HCT116 (cell line): ENCODE results near the gene RCAN2. TPM values are rescaled to one million over a fixed set of nuclear protein-coding genes. Genes with fewer than 3 reads are reported as not detected.

Experiments used
- ATAC-seq: fragments of 200-7000 bp; cut with Tn5 transposase; 2 replicates; pipeline ENCODE4 v1.9.1; 2020; ENCODE audit warnings: mild to moderate bottlenecking, moderate library complexity
- BruUV-seq: library from RNA; stranded (reverse); fragments of 400-500 nt; replicated peaks from 2 replicates; lab custom pipeline; 2021; lab: Mats Ljungman, UMichigan
- CTCF ChIA-PET: fragments of 300-600 bp; sonication (Branson Sonifier 250); formaldehyde crosslinking; loops from one replicate; lab custom pipeline; 2021; ENCODE audit warnings: antibody characterized with exemption; lab: Charles Lee
- POLR2A ChIA-PET: fragments of 300-600, 350-600 bp; sonication (Branson Sonifier 250); formaldehyde crosslinking; loops from one replicate; lab custom pipeline; 2021; ENCODE audit warnings: antibody characterized with exemption; lab: Charles Lee
- RAD21 ChIA-PET, 2 experiments: fragments of 300-600 bp; sonication (Branson Sonifier 250); formaldehyde crosslinking; loops; one replicate each; lab custom pipeline; 2023; ENCODE audit warnings: low total read pairs in 2 of 2; ENCODE audit not compliant: uncharacterized antibody in 2 of 2, unreplicated experiment in 2 of 2, low non-redundant PET in 1 of 2; lab: Charles Lee
- DNase-seq: peaks from one replicate; pipeline ENCODE4 v3.0.0-alpha.2; 2010; ENCODE audit warnings: low read depth, low spot score
- H2AFZ ChIP-seq: fragments of 200-600 bp; shearing (Covaris generic), sonication (generic); 2 replicates; pipeline ENCODE4 v1.6.1; 2017; ENCODE audit warnings: low read depth, mixed run types, mixed read lengths, antibody characterized with exemption, low read length; ENCODE audit not compliant: poor library complexity, severe bottlenecking
- H3K27ac ChIP-seq: 2 replicates; pipeline ENCODE4 v1.5.1; 2012; ENCODE audit warnings: low read depth, low read length
- H3K27me3 ChIP-seq: fragments of 200-600 bp; sonication (generic); 2 replicates; pipeline ENCODE4 v1.6.1; 2016; ENCODE audit warnings: mixed run types, low read length, mixed read lengths; ENCODE audit not compliant: insufficient read depth
- H3K36me3 ChIP-seq, 2 experiments: fragments of 200-500 bp in 1 of 2; fragments of 200-600 bp in 1 of 2; sonication (Bioruptor generic) in 1 of 2; sonication (generic) in 1 of 2; 2 replicates each; pipeline versions ENCODE4 v1.5.1 to v1.6.1; 2014 to 2016; ENCODE audit warnings: low read length in 2 of 2, inconsistent platforms in 1 of 2, mixed read lengths in 1 of 2, mixed run types in 1 of 2; ENCODE audit not compliant: insufficient read depth in 2 of 2, control insufficient read depth in 1 of 2
- H3K4me1 ChIP-seq, 2 experiments: fragments of 200-600 bp in 1 of 2; sonication (generic) in 1 of 2; 2 replicates each; pipeline versions ENCODE4 v1.5.1 to v1.6.1; 2012 to 2017; ENCODE audit warnings: low read length in 2 of 2, inconsistent platforms in 1 of 2, mild to moderate bottlenecking in 1 of 2, mixed read lengths in 1 of 2, mixed run types in 1 of 2, moderate library complexity in 1 of 2; ENCODE audit not compliant: insufficient read depth in 2 of 2, control insufficient read depth in 1 of 2
- H3K4me2 ChIP-seq: fragments of 200-600 bp; sonication (generic); 2 replicates; pipeline ENCODE4 v1.6.1; 2017; ENCODE audit warnings: mixed run types, low read length, mixed read lengths
- H3K4me3 ChIP-seq, 2 experiments: fragments of 200-600 bp in 1 of 2; sonication (generic) in 1 of 2; replicated peaks in 1 of 2; 2 replicates each; pipeline ENCODE4 v1.5.1; 2011 to 2016; ENCODE audit warnings: low read length in 2 of 2, control low read depth in 1 of 2, low read depth in 1 of 2, mild to moderate bottlenecking in 1 of 2, mixed read lengths in 1 of 2, mixed run types in 1 of 2
- H3K79me2 ChIP-seq: fragments of 200-600 bp; sonication (generic); 2 replicates; pipeline ENCODE4 v1.6.1; 2017; ENCODE audit warnings: mild to moderate bottlenecking, mixed run types, low read length, moderate library complexity, mixed read lengths; ENCODE audit not compliant: insufficient read depth
- H3K9ac ChIP-seq: fragments of 200-600 bp; sonication (generic); 2 replicates; pipeline ENCODE4 v1.6.1; 2016; ENCODE audit warnings: low read length, mixed read lengths
- H3K9me2 ChIP-seq: fragments of 200-600 bp; sonication (generic), shearing (Covaris generic); 2 replicates; pipeline ENCODE4 v1.6.1; 2017; ENCODE audit warnings: mixed run types, mild to moderate bottlenecking, moderate library complexity; ENCODE audit not compliant: insufficient read depth
- H3K9me3 ChIP-seq, 2 experiments: fragments of 200-500 bp in 1 of 2; fragments of 200-600 bp in 1 of 2; sonication (Bioruptor generic) in 1 of 2; sonication (generic) in 1 of 2; 2 replicates each; pipeline ENCODE4 v1.6.1; 2014 to 2017; ENCODE audit warnings: low read length in 2 of 2, mixed read lengths in 2 of 2, inconsistent platforms in 1 of 2, low read depth in 1 of 2, mild to moderate bottlenecking in 1 of 2, mixed run types in 1 of 2, moderate library complexity in 1 of 2; ENCODE audit not compliant: control insufficient read depth in 1 of 2, insufficient read depth in 1 of 2
- H4K20me1 ChIP-seq: fragments of 200-600 bp; sonication (generic), shearing (Covaris generic); 2 replicates; pipeline ENCODE4 v1.6.1; 2017; ENCODE audit warnings: mixed run types, mild to moderate bottlenecking, moderate library complexity; ENCODE audit not compliant: insufficient read depth
- EZH2phosphoT487 ChIP-seq: fragments of 200-600 bp; IDR thresholded peaks from 2 replicates; pipeline ENCODE4 v1.6.1; 2018; ENCODE audit warnings: antibody characterized with exemption, borderline replicate concordance
- POLR2A ChIP-seq: IDR thresholded peaks from 2 replicates; pipeline ENCODE4 v1.7.0; 2011; ENCODE audit warnings: borderline replicate concordance; ENCODE audit not compliant: insufficient read depth, insufficient read length; ENCODE audit errors: extremely low read depth
- SP1 ChIP-seq: IDR thresholded peaks from 2 replicates; pipeline ENCODE4 v1.6.1; 2012; ENCODE audit warnings: low read depth
- intact Hi-C: fragments of 100-400 bp; cut with micrococcal nuclease; formaldehyde crosslinking; loops from 2 replicates; pipeline ENCODE4 v1.10.0; 2022
- total RNA-seq: library from RNA; stranded (reverse); gene quantifications from one replicate; pipeline ENCODE4 v1.2.1, GENCODE V29; 2021; ENCODE audit not compliant: unreplicated experiment
- TF ChIP-seq, protein P1 (sequence below): IDR thresholded peaks from 2 replicates; pipeline ENCODE4 v1.6.1; 2012
- TF ChIP-seq, protein P2 (sequence below): IDR thresholded peaks from 2 replicates; pipeline ENCODE4 v1.6.1; 2012; ENCODE audit warnings: low read depth

Gene RCAN2
- total RNA-seq, 1 experiment from 2014 or later: 0.57 TPM

DNA sequence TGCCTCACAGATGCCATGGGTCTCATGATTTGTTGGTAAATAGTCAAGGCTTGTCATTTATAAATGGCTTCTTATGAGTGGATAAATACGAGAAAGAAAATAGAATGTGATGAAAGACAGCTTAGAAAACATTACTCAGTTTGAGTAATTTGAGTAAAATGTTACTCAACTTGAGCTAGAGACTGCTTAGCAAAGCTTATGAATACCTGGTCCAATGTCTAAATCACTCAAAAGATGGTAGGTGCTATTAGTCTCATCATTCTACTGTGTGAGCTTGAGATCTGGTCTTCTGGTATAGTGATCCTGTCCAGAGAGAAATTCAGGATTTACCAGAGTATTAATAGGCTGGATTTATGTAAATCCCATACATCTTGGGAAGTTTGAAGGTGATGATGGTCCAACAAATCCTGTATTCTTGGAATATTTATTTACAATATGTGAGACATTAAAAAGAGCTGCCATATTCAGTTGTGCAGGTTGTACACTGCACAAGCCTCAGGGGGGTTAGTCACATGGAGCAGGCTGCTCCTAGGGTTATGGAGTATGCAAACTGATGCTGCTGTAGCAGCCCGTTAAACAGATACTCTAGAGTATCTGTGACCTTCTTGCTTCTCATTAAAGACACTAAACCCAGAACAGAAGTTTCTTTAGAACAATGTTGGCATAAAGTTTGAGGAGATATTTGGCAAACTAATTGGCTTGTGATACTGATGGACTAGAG lies 112.9 kb downstream of the RCAN2 start:
- Histone ChIP-seq H4K20me1 (no peaks in the 10 kb centered on the region), H3K27me3 (no peaks in the 10 kb centered on the region), H3K4me3 (no peak overlapping the region), H3K36me3 (no peaks in the 10 kb centered on the region), H2AFZ (no peak overlapping the region), H3K9me2 (no peaks in the 10 kb centered on the region), H3K9me3 (no peaks in the 10 kb centered on the region), H3K4me1 (0 out of 4 replicates have a peak, but pooled peaks cover 0 to 3% of the 10 kb centered on the region in 2 experiments), H3K4me2 (no peak overlapping the region), H3K9ac (no peak overlapping the region), H3K79me2 (no peaks in the 10 kb centered on the region), H3K27ac (no peak overlapping the region)
- intact Hi-C loops: no loop called here
- CTCF ChIA-PET: no interaction called here
- no peak for ATAC-seq
- TF ChIP-seq SP1: no peak
- no peak for TF ChIP-seq EZH2phosphoT487
- no peak for TF ChIP-seq POLR2A
- TF ChIP-seq, protein P1, sequence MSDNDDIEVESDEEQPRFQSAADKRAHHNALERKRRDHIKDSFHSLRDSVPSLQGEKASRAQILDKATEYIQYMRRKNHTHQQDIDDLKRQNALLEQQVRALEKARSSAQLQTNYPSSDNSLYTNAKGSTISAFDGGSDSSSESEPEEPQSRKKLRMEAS: no peak
- TF ChIP-seq, protein P2, sequence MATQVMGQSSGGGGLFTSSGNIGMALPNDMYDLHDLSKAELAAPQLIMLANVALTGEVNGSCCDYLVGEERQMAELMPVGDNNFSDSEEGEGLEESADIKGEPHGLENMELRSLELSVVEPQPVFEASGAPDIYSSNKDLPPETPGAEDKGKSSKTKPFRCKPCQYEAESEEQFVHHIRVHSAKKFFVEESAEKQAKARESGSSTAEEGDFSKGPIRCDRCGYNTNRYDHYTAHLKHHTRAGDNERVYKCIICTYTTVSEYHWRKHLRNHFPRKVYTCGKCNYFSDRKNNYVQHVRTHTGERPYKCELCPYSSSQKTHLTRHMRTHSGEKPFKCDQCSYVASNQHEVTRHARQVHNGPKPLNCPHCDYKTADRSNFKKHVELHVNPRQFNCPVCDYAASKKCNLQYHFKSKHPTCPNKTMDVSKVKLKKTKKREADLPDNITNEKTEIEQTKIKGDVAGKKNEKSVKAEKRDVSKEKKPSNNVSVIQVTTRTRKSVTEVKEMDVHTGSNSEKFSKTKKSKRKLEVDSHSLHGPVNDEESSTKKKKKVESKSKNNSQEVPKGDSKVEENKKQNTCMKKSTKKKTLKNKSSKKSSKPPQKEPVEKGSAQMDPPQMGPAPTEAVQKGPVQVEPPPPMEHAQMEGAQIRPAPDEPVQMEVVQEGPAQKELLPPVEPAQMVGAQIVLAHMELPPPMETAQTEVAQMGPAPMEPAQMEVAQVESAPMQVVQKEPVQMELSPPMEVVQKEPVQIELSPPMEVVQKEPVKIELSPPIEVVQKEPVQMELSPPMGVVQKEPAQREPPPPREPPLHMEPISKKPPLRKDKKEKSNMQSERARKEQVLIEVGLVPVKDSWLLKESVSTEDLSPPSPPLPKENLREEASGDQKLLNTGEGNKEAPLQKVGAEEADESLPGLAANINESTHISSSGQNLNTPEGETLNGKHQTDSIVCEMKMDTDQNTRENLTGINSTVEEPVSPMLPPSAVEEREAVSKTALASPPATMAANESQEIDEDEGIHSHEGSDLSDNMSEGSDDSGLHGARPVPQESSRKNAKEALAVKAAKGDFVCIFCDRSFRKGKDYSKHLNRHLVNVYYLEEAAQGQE: no peak
- RAD21 ChIA-PET: no interaction called here
- no TSS peak for BruUV-seq
- no peak for DNase-seq
- POLR2A ChIA-PET: no interaction called here
